Measurements from ENCODE around the gene AHCYL2. TPM values are rescaled to one million over a fixed set of nuclear protein-coding genes. Genes with fewer than 3 reads are reported as not detected.

AHCYL2 gene
- total and polyA plus RNA-seq, 2 of the 8 experiments (the other 6 are each of a cell fraction or from before 2014, with no cell fraction given), result 20.7 to 25.4 TPM

GRCh38 chr7:129423700-129424410 lies 199.0 kb downstream of the AHCYL2 start (continued):
- TF ChIP-seq RNF2 (IDR thresholded peaks at IDR 0.05; ENCODE audit: borderline replicate concordance, low read depth, low read length, missing control alignments, poor library complexity, severe bottlenecking) (no peak), CHD1 (IDR thresholded peaks at IDR 0.05; ENCODE audit: low read depth, low read length) (no peak), SIRT6 (IDR thresholded peaks at IDR 0.05; ENCODE audit: low read length) (no peak), CHD2 (IDR thresholded peaks at IDR 0.05; ENCODE audit: low read length) (no peak)
